Spleen (tissue), 11 donors: ENCODE measurements around the gene PCBP3. TPM values are rescaled to one million over a fixed set of nuclear protein-coding genes. Genes with fewer than 3 reads are reported as not detected.

Experiments used
- DNase-seq: peaks from one replicate; pipeline ENCODE4 v3.0.0-alpha.2; 2020
- H3K27ac ChIP-seq, 8 donors: fragments of 200-600 bp; sonication (generic) in 7 of 8; 1 replicate in 4 of 8; 2 replicates in 4 of 8; pipeline versions ENCODE4 v1.5.0 to v1.8.0; 2016 to 2021; ENCODE audit warnings: inconsistent platforms in 4 of 8, mild to moderate bottlenecking in 4 of 8, moderate library complexity in 1 of 8
- H3K27me3 ChIP-seq, 7 donors: fragments of 200-600 bp; sonication (generic) in 6 of 7; replicated peaks in 1 of 7; 1 replicate in 4 of 7; 2 replicates in 3 of 7; pipeline versions ENCODE4 v1.5.0 to v1.8.0; 2016 to 2021; ENCODE audit warnings: inconsistent platforms in 3 of 7, mild to moderate bottlenecking in 1 of 7
- H3K36me3 ChIP-seq, 6 donors: fragments of 200-600 bp; sonication (generic) in 5 of 6; 1 replicate in 4 of 6; 2 replicates in 2 of 6; pipeline versions ENCODE4 v1.5.0 to v1.8.0; 2016 to 2021; ENCODE audit warnings: inconsistent platforms in 2 of 6
- H3K4me1 ChIP-seq, 6 donors: fragments of 200-600 bp; sonication (generic) in 5 of 6; 1 replicate in 3 of 6; 2 replicates in 3 of 6; pipeline versions ENCODE4 v1.5.0 to v1.8.0; 2016 to 2021; ENCODE audit warnings: inconsistent platforms in 3 of 6
- H3K4me3 ChIP-seq, 8 donors: fragments of 200-600 bp; sonication (generic) in 7 of 8; 1 replicate in 4 of 8; 2 replicates in 4 of 8; pipeline versions ENCODE4 v1.5.0 to v1.8.0; 2016 to 2021; ENCODE audit warnings: inconsistent platforms in 4 of 8, mild to moderate bottlenecking in 4 of 8, moderate library complexity in 2 of 8
- H3K9me3 ChIP-seq, 8 donors: fragments of 200-600 bp; sonication (generic) in 7 of 8; 1 replicate in 4 of 8; 2 replicates in 4 of 8; pipeline versions ENCODE4 v1.5.0 to v1.8.0; 2016 to 2021; ENCODE audit warnings: inconsistent platforms in 4 of 8
- CTCF ChIP-seq, 11 experiments: fragments of 200-600 bp in 7 of 11; fragments of 450-650 bp in 4 of 11; sonication (generic) in 4 of 11; IDR thresholded peaks in 8 of 11; conservative IDR thresholded peaks in 3 of 11; 1 replicate in 7 of 11; 2 replicates in 4 of 11; pipeline versions ENCODE4 v1.4.0 to v1.8.0; 2016 to 2021; ENCODE audit warnings: antibody characterized with exemption in 11 of 11, inconsistent platforms in 4 of 11, mild to moderate bottlenecking in 1 of 11
- POLR2A ChIP-seq, 3 donors: fragments of 450-650 bp; IDR thresholded peaks; one replicate each; pipeline ENCODE4 v1.5.1; 2017; ENCODE audit warnings: antibody characterized with exemption in 3 of 3, mild to moderate bottlenecking in 1 of 3
- POLR2AphosphoS5 ChIP-seq, 3 donors: sonication (generic); formaldehyde crosslinking; IDR thresholded peaks; one replicate each; pipeline ENCODE4 v1.5.1; 2017; ENCODE audit warnings: antibody characterized with exemption in 3 of 3
- WGBS, 5 donors: extraction: QIAGEN DNeasy Blood & Tissue Kit in 3 of 5; methylation state at CpG; one replicate each; pipeline versions ENCODE4 v1.1.5 to v1.1.7; 2013 to 2018; 5-methylcytosine and 5-hydroxymethylcytosine counted together
- intact Hi-C: fragments of 100-400 bp; cut with DNase I; formaldehyde crosslinking; loops from one replicate; pipeline ENCODE4 v1.15.0; 2023; ENCODE audit warnings: low total_unique reads
- polyA plus RNA-seq, 3 donors: library from polyadenylated mRNA; stranded (reverse); fragments of 200-250 nt; gene quantifications; one replicate each; pipeline ENCODE4 v1.2.1, GENCODE V29; 2013
- total RNA-seq, 7 donors: library from RNA; depleted of rRNA in 3 of 7; stranded (reverse); fragments of >200 nt in 3 of 7; fragmentation: NEBNext Ultra II Directional in 4 of 7; extraction: Animal tissue kit (Norgen Biotek cat#: 25700) in 4 of 7; gene quantifications; one replicate each; pipeline versions ENCODE4 v1.1.0 to v1.2.1, GENCODE V29; 2016 to 2021
- donor health status: healthy with polysubstance abuse.
- donor health status: DM: no; HTN: no; CAD: no; lungs with moderate emphysema.
- donor health status: DM: no; HTN: no; CAD: no.
- donor health status: Bipolar disorder and iron deficiency.
- donor health status: healthy.
- donor health status: DM: no; HTN: no; CAD: no.
- donor health status: DM: yes; HTN: yes; CAD: no.

Gene PCBP3
- total and polyA plus RNA-seq, 10 donors: 4.2 to 31.6 (median 15.2) TPM

DNA sequence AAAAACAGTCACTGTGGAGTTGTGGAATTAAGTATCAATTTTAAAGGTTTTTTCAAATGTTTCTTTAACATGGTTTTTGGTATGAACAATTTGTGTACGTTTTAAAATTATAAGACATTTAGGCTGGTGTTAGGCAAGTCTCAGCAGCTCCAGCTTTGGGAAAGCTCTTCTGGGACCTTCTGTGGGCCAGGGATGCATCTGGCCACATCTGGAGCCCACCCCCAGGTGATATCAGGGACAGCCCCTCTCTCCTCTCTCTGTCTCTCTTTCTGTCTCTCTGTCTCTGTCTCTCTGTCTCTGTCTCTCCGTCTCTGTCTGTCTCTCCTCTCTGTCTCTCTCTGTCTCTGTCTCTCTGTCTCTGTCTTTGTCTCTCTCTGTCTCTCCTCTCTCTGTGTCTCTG lies 336.7 kb downstream of the PCBP3 start:
- Histone ChIP-seq H3K27me3 (peaks cover 0 to 68% (median 10%) of the 10 kb centered on the region in 7 donors), H3K9me3 (no peaks in the 10 kb centered on the region), H3K4me3 (no peak overlapping the region), H3K27ac (no peak overlapping the region), H3K36me3 (peaks cover 0 to 9% (median 0%) of the 10 kb centered on the region in 6 donors), H3K4me1 (peaks cover under 1 to 41% (median 20%) of the 10 kb centered on the region in 6 donors)
- WGBS, 5 donors: 61 to 79% (median 68%) methylated on average over 2 of the region's 2 CpGs
- intact Hi-C loops: no loop called here
- TF ChIP-seq POLR2A (IDR thresholded peaks at IDR 0.05) (no peak), POLR2AphosphoS5 (IDR thresholded peaks at IDR 0.05) (no peak), CTCF (IDR thresholded peaks at IDR 0.05 in 8 of 11, conservative IDR thresholded peaks at IDR 0.05 in 3 of 11) (no peak)
- DNase-seq: no peak

- no peak for DNase-seq
- Histone ChIP-seq H3K4me1 (peaks cover 0 to 36% (median 19%) of the 10 kb centered on the region in 6 donors), H3K4me3 (peak overlapping the region in 3 of 8 donors; percentile 52 to 79 (median 69)), H3K36me3 (peaks cover 0 to 13% (median 0%) of the 10 kb centered on the region in 6 donors), H3K9me3 (no peaks in the 10 kb centered on the region), H3K27ac (peak overlapping the region in 6 of 8 donors; percentile 7 to 76 (median 64)), H3K27me3 (peaks cover 0 to 68% (median 9%) of the 10 kb centered on the region in 7 donors)
- intact Hi-C loops: no loop called here
- no peak for TF ChIP-seq CTCF (IDR thresholded peaks at IDR 0.05 in 8 of 11, conservative IDR thresholded peaks at IDR 0.05 in 3 of 11)
- no peak for TF ChIP-seq POLR2AphosphoS5 (IDR thresholded peaks at IDR 0.05)
- no peak for TF ChIP-seq POLR2A (IDR thresholded peaks at IDR 0.05)
Observed at GRCh38 chr21:45980697-45981096, 337.2 kb downstream of the PCBP3 start.

- Histone ChIP-seq H3K9me3 (no peaks in the 10 kb centered on the region), H3K27me3 (peaks cover 0 to 62% (median 9%) of the 10 kb centered on the region in 7 donors), H3K4me3 (peak within 1 kb of the TSS; percentile 52 to 79 (median 55)), H3K27ac (peak within 1 kb of the TSS; percentile 35 to 82 (median 69)), H3K4me1 (peaks cover 0 to 36% (median 19%) of the 10 kb centered on the region in 6 donors), H3K36me3 (peaks cover 0 to 20% (median 0%) of the 10 kb centered on the region in 6 donors)
- no peak for TF ChIP-seq CTCF (IDR thresholded peaks at IDR 0.05 in 8 of 11, conservative IDR thresholded peaks at IDR 0.05 in 3 of 11)
- TF ChIP-seq POLR2AphosphoS5 (IDR thresholded peaks at IDR 0.05): peak; percentile 79 to 90 (median 87)
- peak in 1 of 3 donors; percentile 10 for TF ChIP-seq POLR2A (IDR thresholded peaks at IDR 0.05)
- intact Hi-C loops: no loop called here
- peak; percentile 88 for DNase-seq
- 1 to 2% (median 1%) methylated on average over 26 to 51 of the region's 63 CpGs for WGBS, 5 donors
Observed at GRCh38 chr21:45981151-45982091, 337.9 kb downstream of the PCBP3 start, which contains the start of gene COL6A1. COL6A1 (plus strand) TSS chr21:45981770; CDS start chr21:45981851, 81 bp downstream.
